Effector CD8-positive, alpha-beta T cell (primary cell): Measurements from ENCODE around the gene RIPK4.

Experiments used
- DNase-seq: peaks from one replicate; lab custom pipeline; 2025; lab: John Stamatoyannopoulos, UW

RIPK4 gene

DNA sequence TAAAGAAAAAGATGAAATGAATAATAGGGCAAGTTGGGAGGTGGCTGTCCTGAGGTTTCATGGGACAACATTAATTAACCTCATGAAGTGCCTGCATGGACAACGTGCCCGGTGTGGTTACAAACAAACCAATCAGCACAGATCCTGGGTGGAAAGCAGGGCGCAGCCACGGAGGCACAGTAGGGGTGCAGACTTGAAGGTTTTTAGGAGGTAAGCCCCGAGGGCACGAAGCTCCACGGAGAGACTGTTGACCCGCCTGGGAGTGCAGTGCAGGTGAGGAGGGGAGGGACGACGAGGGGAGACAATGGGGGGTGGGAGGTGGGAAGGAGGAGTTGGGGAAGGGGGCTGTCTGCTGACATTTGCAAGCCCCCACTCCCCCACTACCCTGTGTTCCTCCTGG, 2.3 kb upstream of the RIPK4 start:
- no peak for DNase-seq

DNA sequence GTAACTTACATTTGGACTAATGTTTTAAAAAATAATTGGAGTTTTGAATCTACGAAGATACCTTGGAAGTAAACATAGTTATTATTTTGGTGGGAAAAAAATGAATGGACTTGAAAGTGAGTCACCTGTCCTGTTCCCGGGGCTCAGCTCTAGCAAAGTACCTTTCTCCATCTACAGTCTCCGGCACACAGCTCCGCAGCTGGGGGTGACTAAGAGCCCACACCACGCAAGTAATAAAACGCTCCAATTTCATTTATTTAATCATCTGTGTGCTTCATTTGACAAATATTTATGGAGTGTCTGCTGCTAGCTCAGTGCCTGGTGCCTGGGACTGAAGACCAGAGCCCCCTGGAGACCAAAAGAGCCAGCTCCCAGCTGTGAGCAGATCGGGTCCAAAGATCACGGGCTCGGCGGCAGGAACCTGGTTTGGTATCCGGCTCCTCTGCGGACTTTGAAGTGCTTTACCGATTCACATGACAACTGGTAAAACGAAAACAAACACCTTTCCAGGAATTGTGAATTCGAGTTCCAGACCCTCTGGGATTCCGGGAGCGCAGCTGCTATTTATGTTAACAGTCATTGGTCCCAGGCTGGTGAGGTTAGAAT, 1.7 kb upstream of the RIPK4 start:
- no peak for DNase-seq

DNA sequence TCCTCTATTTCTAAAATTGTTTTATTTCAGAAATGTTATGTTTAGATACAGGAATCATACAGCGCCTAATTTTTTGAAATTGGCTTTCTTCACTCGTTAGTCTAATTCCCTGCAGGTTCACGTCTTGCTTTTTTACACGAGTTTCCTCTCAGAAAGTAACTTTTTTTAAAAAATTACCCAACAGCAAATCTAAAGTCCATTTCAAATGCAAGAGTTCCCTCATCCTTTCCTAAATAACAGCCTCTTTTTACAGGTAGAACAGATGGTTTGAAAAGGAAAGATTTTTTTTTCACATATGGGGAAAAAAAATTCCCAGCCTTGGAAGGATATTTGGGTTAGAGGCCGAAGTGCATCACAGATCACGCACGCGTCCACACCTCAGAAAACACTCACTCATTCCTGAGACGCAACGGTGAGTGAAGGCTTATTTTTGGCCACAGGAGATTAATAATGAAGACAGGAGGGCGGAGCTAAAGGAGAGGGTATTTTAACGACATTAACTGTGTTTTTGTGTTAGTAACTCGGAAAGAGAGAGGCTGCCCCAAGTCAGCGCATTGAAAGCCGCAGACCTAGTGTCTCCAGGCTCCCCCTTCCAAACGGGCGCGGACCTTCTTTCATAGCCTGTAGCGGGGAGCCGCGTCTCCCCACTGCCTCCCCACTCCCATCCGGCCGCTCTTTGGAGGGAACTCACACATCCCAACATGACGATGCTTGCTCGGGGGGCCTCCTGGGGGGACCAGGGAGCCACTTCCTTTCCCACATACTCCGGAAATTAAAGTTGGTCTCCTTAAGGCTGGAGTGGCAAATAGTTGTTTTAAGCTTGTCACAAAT, 969 bp upstream of the RIPK4 start:
- DNase-seq, result no peak

DNA sequence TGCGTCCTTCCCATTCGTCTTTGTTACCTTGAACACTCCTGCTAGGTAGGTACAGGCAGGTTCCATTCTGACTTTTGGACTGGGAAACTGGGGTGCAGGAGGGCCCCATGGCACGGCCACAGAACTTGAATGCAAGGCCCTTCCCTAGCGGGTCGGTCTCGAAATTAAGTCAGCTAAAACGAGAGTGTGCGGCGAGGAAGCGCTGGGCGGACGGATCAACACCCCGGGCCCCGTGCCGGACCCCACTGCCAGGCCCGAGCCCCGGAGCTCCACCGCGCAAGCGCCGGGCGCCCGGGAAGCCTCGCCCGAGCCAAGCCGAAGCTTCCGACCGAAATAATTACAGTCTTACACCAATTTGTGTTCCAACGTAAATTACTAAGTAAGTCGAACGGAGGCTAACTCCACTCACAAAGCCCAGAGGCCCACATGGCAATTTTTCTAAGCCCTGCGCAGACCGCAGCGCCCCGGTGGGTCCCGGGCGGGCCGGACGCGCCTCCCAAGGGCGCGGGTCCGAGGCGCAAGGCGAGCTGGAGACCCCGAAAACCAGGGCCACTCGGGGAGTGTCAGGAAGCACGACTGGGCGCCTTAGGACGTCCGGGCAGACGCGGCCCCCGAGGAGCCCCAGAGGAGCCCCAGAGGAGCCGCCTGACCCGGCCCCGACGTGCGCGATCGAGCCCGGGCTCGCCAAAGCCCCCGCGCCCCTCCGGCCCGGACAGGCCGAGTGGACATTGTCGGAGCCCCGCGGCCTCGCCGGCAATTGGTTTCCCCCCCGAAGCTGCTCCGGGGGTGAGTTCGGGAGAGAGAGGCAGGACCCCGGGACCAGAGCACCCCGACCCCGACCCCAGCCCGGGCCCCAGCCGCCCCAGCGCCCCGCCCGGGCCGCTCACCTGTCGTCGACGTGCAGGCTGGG, 624 bp downstream of the RIPK4 start:
- no peak for DNase-seq

DNA sequence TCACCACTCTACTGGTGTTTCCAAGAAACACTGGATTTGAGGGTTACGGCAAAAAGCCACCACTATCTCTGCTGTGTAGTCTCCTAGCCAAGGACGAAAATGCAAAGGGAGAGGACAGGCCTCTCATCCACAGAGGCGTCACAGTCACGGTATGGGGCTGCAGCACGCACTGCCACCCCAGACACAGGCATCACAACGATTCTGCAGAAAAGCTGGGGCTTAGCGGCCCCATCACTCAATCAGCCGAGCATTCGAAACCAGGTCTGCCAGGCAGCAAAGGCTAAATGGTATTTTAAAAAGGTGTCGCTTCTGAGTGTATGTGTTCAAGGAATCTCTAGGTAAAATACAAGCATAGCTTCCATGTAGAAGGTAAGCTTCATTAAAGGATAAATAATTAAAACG, 1.4 kb downstream of the RIPK4 start:
- DNase-seq, result no peak

DNA sequence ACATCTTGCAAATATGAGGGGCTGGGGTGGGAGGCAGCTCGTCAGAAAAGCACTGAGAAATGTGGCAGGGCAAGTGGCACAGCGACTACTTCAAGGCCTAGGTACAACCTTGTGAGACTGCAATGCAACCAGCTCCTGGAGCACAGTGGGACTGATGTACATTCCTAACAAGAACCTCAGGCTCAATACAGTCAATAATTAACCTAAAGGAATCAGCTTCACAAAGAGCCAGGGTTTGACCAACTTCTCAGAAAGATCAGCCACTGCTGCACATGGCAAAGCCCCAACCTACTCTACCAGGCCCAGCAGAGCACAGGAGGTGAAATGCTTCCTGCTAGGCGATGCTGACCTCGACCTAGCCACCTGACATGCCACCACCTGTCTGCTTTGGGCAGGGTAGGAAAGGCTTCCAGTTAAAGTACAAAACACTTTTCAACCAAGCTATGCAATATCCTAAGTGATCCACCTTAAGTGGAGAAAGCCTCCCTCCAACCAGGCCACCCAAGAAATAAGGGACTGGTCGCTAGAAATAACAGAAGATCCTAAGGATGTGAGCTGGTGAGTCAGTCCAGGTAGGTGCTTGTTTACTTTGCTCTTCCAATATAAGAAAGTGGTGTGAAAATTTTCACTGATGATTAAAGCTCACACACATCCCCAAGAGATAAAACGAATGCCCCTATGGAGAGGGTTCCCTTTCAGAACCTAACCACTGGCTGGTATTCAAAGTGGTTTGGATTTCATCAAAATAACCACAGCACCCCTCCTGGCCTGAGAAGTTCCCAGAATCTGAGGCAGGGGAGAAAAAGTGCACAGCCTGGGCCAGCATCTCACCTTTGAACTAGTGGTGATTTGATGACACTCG, 2.1 kb downstream of the RIPK4 start:
- DNase-seq, result no peak

DNA sequence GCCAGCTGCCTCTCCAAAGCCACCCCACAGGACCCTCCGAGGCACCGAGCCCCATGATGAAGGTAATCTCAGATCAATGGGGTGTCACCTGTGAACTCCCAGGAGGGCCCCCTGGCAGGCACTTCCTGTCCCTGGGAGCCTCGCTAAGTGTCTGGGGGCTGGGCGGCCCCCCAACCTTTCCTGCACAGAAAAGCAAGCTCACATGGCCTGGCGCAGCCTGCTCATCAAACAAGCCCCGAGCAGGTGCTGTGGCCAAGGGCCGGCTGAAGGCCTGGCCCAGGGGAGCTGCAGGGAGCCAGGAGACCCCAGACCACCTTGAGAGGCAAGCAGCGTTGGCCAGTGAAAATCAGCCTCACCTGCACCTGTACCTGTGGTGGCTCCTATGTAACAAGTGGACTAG, 2.9 kb downstream of the RIPK4 start:
- no peak for DNase-seq

DNA sequence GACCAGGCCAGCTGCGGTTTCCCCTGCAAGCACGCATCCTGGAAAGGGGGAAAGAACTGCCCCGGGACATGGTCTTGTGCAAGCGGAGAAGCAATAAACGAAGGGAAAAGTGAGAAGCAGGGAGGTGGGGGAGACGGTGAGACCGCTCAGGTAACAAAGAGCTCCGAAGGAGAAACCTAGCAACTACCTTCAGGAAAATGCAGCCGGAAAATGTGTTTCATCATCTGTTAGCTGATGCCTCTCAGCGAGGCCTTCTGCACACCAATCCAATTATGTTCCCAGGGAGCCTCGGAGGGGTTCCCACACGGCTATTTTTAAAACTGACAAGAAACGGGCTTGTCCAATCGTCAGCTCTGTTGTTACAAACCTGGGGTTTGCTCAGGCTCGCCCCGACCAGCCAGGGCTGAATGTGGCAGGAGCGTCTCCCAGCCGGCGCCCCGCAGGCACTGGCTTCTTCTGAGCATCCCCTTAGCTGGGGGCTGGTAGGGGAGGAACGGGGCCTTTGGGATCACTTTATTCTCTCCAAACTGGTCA, 3.4 kb downstream of the RIPK4 start:
- no peak for DNase-seq

DNA sequence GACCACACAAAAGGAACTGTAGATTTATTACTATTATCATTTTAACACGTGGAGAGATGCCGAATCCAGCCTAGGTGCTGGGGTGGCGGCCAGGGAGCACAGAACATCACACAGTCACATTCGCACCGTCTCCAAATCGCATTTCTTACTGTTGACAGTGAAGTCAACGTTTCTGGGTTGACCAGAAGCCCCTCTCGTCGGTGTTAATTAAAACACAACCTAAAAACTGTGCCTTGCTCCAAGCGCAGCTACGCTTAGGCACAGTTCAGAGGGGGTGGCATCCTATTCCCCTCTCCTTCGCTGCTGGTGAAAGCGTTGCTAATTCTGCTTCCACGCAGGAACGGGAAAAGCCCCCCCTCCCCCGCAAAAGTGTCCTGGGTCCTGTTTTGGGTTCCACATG, 4.1 kb downstream of the RIPK4 start:
- no peak for DNase-seq

DNA sequence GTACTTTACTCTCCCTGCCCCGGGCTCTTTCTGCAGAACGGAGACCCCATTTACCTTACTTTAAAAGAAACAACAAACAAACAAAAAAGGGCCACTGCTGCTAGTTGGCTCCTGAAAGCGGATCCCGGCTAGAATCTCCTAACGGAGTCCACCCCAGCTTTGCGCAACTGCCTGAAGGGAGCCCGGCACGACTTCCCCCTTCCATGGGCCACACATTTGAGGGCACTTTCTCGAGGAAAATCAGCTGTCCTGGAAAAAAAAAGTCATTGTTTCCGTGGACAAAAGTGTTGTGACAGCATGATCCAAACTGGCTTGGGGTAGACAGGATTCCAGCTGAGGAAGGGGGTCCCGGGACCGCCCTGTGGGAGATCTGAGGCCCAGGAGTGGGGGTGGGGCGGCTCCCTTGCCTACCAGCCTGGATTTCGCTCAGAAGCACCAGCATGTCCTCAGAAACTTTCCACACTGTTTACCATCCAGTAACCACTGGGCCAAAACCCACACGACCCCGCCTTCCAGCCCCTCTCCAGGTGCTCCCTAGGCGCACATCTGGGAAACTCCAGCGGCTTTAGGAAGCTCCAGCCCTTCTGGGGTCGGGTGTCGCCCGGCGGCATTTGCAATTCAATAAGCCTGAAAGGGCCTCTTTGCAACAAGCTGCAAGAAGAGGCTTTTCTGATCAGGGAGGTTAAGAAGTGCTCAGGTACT, 4.8 kb downstream of the RIPK4 start:
- DNase-seq, result no peak

DNA sequence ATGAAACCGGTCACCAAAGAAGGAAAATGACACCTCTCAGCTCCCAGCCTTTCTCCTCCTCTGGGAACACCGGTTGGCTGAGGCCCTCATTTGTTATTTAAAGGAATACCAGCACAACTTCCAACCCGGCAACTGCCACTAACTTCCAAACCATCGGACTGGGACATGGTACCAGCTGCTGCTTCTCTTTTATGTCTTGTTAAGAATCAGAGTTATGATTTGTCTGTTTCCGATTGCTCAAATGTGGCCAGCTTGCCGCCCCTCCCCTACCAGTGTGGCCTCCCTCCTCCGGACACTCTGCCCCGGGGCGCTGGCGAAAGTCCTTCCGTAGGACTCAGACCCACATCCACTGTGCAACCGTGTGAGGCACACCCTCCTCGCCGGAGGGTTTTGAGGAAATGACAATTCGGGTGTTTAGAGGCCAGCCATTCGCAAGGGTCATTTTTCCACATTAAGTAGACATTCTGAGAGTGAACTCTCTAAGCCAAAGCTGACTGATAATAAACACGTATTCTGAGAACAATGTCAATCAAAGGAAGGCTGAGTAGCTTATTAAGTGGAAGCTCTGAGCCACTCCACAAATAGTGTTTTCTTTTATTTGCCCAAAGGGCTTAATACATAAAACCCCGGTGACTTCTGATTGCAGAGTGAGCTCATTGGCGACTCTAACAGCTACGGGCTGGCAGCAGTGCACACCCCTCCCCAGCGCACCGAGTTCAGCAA, 5.5 kb downstream of the RIPK4 start:
- no peak for DNase-seq

DNA sequence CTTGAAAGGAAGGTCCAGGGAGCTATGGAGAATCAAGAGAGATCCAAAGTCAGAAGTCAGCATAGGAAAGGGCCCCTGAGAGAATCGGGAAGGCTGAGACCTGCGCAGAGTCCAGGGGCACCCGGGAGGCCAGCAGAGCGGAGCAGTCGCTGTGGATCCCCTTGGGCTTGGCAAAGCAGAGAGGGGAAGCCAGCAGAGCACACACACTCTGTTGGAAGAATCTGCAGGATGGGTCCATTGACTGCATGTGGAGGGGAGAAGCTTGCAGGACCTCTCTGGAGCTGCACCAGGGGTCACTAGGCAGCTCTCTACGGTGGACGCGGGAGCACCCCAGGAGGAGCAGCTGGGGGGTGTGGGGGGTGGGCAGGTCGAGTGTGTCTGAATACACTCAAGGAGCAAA, 6.4 kb downstream of the RIPK4 start:
- no peak for DNase-seq

DNA sequence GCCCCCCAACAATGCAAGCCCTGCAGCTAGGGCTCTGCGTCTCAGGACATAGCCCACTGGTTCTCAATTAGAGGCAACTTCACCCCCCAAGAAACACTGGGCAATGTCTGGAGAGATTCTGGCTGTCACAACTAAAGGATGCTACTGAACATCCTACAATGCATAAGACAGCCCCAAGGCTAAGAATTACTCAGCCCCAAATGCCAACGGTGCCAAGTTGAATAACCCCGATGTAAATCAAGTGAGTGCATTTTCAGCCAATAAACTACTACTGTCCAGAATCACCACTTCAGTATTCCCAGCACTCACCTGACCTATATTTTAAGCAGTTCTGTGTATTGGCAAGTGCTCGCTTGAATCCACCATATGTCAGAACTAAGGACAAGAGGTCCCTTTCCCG, 6.9 kb downstream of the RIPK4 start:
- no peak for DNase-seq

DNA sequence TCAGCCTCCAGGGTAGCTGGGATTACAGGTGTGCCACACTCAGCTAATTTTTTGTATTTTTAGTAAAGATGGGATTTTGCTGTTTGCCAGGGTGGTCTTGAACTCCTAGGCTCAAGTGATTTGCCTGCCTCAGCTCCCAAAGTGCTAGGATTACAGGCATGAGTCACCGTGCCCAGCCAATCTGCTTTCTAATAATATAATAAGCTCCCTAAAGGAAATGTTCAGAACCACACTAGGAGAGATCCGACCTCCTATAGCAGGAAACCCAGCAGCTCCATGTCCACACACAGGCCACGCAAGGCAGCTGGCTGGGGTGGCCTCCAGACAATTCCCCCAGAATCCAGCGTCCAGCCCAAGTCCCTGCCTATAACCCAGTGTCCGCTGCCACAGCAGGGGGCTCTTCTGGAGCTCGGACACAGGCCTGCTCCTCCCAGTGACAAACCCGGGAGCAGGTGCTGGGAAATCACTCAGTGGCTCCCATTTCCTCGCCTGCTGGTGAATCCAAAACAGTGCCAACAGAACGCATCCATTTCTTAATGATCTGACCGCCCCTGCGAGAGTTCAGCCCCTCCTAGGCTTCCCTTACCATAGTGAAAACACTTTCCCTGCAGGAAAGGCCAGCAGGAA, 7.5 kb downstream of the RIPK4 start:
- DNase-seq, result no peak

DNA sequence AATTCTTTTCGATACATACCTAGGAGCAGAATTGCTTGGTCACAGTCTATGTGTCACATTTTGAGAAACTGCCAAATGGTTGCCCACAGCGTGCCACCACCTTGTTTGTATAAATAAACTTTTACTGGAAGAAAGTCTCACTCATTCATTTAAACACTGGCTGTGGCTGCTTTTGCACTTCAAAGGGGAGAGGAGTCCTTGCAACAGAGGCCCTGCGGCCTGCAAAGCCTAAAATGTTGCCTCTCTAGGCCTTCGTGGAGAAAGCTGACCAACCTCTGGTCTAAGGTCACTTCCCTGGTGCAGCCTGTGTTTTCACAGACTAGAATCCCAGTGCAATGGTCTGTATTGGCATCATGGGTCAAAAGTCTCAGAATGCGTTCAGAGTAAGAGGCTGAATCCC, 8.3 kb downstream of the RIPK4 start:
- no peak for DNase-seq

DNA sequence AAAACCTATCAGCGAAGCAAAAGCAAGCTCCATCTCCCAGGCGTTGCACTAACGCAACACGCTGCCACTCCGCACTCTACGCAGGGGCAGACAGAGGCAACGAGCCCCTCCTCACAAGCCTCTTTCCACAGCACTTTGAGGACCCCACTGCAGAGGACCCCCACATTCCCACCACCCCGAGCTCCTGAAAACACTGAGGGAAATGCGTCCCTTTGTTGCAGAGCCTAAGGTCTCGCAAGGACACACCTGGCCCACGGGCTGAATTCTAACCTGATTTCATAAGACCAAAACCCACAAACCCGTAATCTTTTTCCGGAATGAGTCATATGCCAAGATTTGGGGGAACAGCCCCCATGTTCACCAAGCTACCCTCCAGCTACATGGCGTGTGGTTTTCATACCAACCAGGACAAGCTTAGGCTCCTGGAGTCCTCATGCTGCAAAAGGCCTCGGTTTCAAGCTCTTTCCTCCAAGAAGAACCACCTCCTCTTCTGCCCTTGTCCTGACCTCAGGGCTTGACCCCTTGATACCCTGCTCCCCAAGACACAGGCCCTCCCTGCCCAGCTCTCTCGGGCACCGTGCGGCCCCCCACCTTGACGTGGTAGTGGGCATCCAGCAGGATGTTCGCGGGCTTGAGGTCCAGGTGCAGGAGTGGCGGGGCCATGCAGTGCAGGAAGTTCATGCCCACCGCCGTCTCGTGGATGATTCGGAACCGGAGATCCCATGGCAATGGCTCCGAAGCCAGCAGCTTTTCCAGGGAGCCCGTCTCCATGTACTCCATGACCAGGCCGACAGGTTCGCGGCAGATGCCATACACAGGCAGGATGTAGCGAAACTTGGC, 10.7 kb downstream of the RIPK4 start:
- no peak for DNase-seq

DNA sequence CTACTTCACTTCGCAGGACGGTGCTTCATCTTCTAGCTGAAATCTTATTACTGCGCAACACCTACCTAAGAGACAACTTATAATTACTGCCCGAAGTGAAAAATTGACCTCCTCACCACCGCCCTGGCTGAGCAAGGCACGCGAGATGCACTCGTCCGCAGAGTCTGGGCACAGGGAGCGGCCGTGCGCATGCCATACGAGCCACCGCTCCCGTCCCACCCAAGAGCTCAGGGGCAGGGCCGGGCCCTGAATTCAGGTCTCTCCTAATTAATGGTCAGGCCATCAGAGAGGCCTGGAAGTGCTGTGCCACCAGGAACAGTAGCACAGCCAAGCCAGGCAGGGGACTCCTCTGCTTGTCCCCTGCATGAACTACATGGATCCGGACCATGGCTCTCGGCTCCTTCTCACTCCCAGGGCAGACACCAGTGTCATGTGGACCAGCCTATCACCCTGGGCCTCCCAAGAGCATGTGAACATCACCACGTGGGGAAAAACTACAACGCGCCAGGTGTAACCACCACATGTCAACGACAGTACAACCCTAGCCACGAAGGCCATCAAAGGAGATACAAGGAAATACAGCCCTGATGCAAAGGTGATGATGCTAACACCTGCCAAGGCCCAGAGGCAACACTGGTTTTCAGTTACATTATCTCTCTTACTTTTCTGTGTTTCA, 11.5 kb downstream of the RIPK4 start:
- no peak for DNase-seq

DNA sequence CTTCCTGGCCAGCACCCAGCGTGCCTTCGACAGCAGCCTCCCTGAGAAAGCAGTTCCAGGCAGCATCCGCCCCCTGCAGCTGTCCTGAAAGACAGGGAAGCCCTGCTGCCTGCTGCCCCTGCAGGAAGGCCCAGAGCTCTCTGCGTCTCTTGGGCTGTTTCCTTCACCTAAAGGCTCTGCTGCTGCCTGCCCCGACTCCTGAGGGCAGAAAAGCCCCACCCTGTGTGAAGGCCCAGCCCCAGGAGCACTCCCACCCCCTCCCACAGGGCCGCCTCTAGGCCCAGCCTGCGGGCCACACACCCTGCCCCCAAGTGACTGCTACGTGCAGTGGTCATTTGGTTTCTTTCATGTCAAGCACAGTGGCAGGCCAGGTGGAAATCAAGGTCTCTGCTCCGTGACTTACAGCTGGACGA, 12.4 kb downstream of the RIPK4 start:
- DNase-seq, result no peak
